Transverse colon (tissue), 4 donors: ENCODE measurements around the gene GSTO1.

Experiments
- CTCF ChIP-seq, 5 experiments: fragments of 200-600 bp in 3 of 5; fragments of 450-650 bp in 2 of 5; sonication (generic) in 3 of 5; IDR thresholded peaks; 1 replicate in 2 of 5; 2 replicates in 3 of 5; pipeline ENCODE4 v1.5.1; 2016 to 2017; ENCODE audit warnings: antibody characterized with exemption in 5 of 5, inconsistent platforms in 3 of 5, mild to moderate bottlenecking in 2 of 5, moderate library complexity in 1 of 5
- POLR2AphosphoS5 ChIP-seq, 3 donors: sonication (generic); formaldehyde crosslinking; IDR thresholded peaks; one replicate each; pipeline ENCODE4 v1.6.1; 2016; ENCODE audit warnings: antibody characterized with exemption in 3 of 3

- TF ChIP-seq CTCF (IDR thresholded peaks at IDR 0.05) (no peak), POLR2AphosphoS5 (IDR thresholded peaks at IDR 0.05) (no peak)
Observed at GRCh38 chr10:104246976-104247375, 7.7 kb upstream of the GSTO1 start.
